Neural progenitor cell (in vitro differentiated cells): ENCODE results near the gene PPL.

Experiments
- CTCF ChIP-seq: fragments of 200-600 bp; sonication (generic); IDR thresholded peaks from 2 replicates; pipeline ENCODE4 v1.5.1; 2017; ENCODE audit warnings: antibody characterized with exemption, mild to moderate bottlenecking
- EZH2 ChIP-seq: fragments of 200-600 bp; sonication (generic); IDR thresholded peaks from 2 replicates; pipeline ENCODE4 v1.6.1; 2017; ENCODE audit warnings: antibody characterized with exemption, mild to moderate bottlenecking, moderate library complexity

- TF ChIP-seq CTCF (no peak), EZH2 (no peak)
Measured at GRCh38 chr16:4909825-4910224, 27.1 kb downstream of the PPL start.
